Activated CD8-positive, alpha-beta memory T cell treated with anti-CD3 and anti-CD28 coated beads for 48 hours (primary cell): ENCODE data around the gene FAM210A.
"Not testable (repeated sequence)": the region's sequence is repeated elsewhere in the genome, so short reads cannot be mapped to it uniquely, and the experiment has no call there.

Experiments
- DNase-seq, 3 experiments: peaks; one replicate each; pipeline ENCODE4 v3.0.0-alpha.2; 2020; ENCODE audit warnings: low read depth in 2 of 3, low spot score in 2 of 3

FAM210A gene

DNA sequence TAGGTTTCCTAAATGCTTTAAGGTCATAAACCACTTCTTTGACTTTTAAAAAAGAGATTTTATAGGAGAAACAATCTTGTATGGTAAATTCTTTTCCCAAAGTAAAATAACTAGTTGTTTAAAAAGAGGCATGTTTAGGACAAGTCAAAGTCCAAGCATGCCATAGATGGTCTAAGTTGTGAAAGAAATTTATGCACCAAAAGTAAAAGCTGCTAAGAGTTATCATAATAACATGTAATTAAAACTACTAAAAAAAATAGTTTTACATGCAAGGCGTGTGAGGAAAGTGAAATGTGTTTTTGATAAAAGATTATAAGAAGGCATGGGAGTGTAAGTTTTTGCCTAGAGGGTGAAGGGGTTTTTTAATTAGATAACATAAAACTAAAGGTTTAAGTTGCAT, 22.5 kb downstream of the FAM210A start:
- no peak for DNase-seq

DNA sequence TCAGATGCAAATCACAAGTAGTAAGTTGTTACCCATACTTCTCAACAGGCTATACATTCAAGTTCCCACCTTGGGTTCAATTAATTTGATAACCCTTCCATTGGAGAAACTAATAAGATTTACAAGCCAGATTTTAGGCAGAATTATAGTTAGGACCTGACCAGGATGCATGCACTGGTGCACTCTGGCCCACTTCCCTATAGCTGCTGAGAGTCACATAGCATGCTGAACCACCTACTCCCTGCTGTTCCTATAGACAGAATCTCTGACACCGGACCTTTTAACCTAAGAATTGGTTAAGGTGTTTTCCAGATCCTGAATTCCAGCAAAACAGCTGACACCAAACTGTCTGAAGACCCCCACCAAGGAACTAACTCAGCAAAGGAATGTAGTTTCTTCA, 26.2 kb downstream of the FAM210A start:
- no peak for DNase-seq

DNA sequence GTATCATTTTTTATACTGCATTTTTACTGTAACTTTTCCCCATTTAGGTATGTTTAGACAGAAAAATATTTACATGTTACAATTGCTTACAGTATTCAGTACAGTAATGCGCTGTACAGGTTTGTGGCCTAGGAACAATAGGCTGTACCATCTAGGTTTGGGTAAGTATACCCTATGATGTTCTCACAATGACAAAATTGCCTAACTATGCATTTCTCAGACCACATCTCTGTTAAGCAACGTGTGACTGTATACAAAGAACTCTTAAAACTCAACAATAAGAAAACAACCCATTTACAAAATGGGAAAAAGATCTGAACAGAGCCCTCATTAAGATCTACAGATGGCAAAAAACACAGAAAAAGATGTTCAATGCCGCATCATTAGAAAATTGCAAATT, 29.4 kb downstream of the FAM210A start:
- no peak for DNase-seq

DNA sequence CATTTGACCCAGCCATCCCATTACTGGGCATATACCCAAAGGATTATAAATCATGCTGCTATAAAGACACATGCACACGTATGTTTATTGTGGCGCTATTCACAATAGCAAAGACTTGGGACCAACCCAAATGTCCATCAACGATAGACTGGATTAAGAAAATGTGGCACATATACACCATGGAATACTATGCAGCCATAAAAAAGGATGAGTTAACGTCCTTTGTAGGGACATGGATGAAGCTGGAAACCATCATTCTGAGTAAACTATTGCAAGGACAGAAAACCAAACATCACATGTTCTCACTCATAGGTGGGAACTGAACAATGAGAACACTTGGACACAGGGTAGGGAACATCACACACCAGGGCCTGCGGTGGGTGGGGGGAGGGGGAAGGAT, 31.0 kb downstream of the FAM210A start:
- DNase-seq, result not testable (repeated sequence)

DNA sequence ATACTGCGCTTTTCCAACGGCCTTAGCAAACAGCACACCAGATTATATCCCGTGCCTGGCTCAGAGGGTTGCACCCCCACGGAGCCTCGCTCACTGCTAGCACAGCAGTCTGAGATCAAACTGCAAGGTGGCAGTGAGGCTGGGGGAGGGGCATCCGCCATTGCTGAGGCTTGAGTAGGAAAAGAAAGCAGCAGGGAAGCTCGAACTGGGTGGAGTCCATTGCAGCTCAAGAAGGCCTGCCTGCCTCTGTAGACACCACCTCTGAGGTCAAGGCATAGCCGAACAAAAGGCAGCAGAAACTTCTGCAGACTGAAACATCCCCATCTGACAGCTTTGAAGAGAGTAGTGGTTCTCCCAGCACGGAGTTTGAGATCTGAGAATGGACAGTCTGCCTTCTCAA, 36.3 kb downstream of the FAM210A start:
- not testable (repeated sequence) for DNase-seq

DNA sequence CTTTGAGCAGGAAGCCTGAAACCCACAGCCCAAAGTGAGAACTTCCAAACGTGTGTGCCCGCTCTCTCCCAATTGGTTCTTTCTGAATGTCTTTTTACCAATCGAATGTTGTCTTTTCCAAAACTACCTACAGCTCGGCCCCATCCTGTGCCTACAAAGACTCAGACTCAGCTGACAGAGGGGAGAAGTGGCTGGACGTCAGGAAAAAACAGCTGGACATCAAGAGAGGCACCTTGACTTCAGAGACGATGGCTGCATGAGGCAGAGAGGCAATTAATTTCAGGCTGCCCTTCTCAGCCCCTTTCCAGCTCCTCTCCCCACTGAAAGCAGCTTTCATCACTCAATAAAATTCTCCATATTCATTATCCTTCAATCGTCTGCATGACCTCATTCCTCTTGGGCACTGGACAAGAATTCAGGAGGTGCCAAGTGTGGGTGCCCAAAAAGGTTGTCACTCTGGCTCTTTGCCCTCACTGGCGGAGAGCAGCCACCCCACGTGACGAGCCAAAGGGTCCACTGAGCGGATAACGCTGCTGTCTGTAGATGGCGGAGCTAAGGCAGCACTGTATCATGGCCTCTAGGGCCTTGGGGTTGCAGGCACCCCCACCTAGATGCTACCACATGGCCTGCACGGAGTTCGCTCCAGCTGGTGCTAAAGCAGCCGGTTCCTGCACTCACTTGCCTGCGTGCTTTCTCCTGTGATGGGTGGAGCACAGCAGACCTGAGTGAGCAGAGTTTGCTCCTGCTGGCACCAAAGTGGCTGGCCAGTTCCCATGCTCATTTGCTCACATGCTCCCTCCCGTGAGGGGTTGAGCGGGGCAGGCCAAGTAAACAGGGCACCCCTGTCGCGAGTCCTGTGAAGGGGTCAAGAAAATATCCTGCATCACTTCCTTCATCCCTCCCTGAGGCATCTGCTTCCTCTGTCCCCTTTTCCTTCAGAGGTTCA, 37.9 kb downstream of the FAM210A start:
- DNase-seq, result no peak

DNA sequence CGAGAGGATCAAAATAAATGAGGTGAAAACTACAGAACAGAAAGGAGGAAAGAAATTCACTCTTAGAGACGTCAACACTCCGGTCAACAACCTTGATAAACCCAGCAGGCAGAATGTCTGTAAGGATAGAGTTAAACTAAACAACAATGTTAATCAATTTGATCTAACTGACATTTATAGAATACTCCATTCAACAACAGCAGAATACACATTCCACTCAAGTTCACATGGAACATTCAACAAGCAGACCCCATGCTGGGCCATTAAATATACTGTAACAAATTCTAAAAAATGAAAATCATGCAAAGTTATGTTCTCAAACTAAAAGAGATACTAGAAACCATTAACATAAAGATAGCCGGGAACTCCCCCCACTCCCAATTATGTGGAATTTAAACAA, 41.8 kb downstream of the FAM210A start:
- no peak for DNase-seq

DNA sequence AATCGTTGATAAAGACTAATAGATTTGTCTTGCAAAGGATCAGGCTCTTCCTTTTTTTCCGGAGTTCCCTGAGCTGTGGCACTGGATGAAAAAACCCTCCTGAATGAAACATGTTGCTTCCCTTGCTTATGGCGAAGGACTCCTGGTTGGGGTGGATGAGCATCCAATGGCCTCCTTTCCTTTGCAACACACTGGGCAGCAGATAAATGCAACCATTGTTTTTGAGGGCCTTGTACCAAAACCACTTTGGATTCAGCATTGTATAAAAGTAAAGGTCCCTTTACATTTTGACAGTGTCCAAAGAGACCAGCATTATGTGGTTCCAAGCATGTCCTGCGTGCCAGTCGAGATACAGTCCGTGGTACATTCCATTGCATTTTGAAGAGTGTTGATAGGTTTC, 44.7 kb downstream of the FAM210A start:
- no peak for DNase-seq

DNA sequence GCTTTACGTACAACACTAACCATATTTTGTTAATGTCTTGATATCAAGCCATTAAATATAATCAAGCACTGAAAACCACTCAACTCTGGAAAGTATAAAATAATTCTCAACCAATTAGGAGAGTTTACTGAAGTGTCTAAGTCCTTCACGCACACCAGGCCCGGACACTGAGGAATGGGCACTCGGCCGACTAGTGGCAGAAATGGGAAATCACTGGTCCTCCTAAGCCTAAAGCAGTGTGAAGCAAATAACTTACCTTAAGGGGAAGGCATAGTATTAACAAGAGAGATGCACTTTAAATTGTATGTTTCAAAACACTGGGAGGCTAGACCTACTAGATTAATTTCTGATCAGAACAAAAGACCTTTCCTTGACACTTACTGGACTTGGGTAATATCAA, 45.7 kb downstream of the FAM210A start:
- no peak for DNase-seq

DNA sequence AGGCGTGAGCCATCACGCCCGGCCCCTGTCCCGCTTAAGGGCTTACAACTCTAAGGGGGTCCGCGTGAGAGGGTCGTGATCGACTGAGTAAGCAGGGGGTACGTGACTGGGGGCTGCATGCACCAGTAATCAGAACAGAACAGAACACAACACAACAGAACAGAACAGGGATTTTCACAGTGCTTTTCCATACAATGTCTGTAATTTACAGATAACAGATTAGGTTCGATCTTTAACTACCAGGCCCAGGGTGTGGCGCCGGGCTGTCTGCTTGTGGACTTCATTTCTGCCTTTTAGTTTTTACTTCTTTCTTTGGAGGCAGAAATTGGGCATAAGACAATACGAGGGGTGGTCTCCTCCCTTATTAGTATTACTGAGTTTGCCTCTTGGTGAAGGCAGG, 49.0 kb downstream of the FAM210A start:
- DNase-seq, result not testable (repeated sequence)

DNA sequence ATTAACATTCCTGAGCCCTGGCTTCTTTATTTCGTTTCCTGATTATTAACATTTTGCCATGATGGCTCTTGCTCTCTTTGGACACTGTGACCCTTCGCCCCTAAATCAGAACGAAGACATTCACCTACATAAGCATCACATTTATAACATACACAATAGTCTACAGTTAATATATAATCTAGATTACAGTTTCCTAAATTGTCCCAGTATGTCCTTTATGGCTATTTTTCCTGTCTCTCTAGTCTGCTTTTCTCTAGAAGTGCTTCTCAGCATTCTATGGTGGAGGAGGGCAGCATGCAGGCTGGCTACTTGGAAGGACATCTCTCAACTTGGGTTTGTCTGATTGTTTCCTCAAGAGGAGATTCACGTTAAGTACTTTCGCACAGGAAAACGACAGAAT, 49.9 kb downstream of the FAM210A start:
- DNase-seq, result no peak

DNA sequence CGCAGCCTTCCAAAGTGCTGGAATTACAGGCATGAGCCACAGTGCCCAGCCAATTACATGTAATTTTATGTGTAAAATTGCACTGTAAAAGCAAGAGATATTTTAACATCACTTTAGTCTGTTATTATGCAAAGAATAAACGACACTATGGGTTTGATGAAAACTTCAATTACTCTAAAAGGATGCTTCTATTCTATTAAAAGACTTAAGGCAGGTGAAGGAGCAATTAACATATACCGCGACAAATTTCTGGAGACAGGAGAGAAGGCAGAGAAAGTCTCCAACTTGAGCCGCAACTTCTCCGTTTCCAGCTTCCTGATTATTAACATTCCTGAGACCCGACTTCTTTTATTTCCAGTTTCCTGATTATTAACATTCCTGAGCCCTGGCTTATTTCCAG, 53.7 kb downstream of the FAM210A start:
- DNase-seq, result no peak

DNA sequence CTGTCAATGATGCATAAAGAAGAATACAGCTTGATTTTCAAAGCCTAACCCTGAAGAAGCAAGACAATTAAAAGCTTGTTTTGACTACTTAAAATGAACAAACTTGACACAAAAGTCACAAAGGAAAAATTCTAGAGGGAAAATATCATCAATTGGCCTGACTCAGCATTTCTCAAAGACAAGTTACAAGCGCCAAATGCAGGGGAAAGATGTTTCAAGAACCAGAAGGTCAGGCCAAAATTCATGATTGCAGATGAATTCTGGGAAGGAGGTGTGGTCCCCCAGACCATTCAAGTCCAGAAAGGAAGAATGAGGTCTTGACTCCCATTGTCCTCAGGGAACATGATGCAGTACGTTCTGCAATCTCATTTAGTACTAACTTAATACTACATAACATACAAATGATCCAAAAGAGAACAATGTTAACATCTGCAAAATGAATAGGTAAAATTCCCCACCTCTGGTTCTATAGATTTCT, 64.5 kb downstream of the FAM210A start:
- no peak for DNase-seq

DNA sequence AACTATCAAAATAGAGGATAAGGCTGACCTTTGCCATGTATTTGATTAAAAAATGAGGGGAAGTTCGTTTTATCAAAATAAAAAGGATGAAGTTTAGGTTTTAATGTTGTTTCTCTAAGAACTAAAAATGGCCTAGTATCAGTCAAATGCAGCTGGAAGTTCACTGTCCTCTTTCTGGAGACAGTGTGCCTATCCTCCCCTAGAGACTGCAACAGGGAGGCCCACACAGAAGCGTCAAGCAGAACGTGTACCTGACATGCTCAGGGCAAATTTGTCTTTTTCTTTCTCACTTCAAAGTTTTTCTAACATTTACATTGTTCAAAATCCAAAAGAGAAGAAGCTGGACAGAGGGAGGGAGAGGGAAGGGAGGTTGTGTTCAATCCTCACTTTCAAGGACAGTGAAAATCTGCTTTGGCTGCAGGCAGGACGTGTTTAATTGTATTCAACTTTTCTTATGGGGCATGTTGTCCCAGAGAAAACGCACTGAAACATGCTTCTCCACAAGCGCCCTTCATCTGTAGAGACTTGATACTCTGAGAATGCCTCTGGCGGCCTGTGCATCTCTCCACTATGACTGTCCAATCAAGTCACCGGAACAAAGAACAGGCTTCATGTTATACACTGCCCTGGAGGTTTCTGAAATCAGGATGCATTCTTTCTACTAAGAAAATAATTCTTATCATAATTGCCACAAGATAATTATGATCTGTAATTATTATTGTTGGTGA, 65.1 kb downstream of the FAM210A start:
- no peak for DNase-seq

DNA sequence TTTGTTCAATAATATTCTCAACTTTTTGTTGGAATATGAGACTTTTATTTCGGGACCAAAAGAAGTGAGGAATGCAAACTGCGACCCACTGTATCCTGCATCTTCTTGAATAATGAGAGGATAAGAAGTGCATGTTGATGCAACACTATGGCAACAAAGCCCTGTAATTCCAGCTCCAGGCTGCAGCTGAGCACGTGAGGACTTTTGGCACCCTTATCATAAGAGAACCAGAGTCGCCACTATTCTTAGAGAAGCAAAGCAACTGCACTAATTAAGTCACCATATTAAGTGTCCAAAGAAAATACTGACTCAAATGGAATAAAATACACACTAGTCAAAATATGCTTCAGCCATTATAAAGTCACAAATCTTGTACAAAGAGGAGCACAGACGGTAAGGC, 65.8 kb downstream of the FAM210A start:
- DNase-seq, result no peak

DNA sequence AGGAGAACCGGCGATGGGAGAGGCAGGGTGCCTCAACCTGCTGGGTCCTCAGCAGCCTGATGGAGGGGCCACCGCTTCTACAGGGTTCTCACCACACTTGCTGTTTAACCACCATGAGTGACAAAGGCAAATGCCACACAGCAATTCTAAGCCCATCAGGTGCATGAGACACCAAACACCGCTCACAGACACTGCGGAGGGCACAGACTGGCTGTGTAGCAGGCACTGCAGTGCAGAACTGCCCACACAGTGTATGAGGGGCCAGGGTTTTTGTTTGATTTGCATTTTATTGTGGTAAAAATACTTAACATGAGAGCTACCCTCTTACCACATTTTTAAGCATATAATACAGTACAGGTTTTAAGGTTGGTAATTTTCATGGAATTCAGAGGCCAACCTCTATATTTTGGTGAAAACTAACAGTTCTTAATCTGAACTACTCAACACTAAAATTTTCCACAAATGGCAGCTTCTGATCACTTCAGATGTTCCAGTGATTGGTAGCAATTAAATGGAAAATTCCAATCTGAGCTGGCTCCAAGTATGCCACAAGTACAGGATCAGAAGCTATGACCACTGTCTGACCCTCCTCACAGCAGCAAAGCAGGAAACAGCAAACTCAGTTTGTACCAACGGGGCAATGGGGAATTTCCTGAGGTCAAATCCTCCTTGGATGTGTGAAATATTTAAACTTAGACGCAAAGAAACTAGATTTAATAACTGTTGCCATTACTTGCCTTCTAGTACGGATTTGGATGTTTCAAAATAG, 67.7 kb downstream of the FAM210A start:
- DNase-seq, result no peak

DNA sequence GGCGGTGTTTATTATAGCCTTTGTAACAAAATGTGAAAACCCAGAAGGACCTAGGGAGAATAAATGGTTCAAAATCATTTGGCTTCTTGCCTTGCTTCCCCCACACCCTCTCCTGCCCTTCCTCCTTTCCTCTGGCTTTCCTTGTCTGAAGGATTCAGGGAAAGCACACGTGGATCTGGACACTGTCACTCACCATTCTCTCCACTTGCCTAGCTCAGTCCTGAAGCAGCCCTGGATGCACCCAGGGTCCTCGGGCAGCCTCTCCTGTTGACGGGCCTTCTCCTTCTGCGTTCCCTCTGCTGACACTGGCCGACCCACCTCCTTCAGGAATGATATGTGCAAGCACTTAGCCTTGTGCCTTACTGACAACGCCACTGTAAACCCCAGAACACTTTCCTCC, 68.4 kb downstream of the FAM210A start:
- DNase-seq, result no peak

DNA sequence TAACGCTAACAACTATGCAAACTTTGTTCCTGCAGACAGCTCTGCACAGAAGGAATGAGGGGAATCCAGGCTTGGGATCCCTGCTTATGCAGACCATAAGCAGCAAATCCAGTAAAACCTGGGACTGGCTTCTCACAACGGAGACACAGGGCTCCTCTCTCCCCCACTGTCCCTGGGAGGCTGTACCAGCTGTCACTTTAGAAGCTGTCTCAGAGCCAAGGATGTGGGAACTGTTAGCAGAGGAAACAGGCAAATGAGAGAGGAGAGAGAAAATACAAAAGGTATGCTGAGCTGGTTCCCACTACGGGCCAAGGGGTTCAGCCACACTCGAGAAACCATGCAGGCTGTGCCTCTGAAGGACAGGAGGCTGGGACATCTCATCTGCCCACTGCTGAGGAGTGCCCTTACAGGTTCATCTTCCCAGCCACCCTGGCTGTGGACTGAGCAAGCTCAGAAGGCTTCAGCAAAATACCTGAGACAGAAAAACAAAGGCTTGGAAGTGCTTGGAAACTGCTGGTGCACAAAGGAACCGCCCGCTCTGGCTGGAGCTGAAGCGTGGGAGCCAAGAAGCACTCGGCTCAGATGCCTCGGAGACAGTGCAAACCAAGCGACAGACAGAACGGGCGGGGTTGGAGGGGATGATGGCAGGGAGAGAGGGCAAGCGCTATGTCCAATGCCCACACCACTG, 72.5 kb downstream of the FAM210A start:
- DNase-seq, result no peak

DNA sequence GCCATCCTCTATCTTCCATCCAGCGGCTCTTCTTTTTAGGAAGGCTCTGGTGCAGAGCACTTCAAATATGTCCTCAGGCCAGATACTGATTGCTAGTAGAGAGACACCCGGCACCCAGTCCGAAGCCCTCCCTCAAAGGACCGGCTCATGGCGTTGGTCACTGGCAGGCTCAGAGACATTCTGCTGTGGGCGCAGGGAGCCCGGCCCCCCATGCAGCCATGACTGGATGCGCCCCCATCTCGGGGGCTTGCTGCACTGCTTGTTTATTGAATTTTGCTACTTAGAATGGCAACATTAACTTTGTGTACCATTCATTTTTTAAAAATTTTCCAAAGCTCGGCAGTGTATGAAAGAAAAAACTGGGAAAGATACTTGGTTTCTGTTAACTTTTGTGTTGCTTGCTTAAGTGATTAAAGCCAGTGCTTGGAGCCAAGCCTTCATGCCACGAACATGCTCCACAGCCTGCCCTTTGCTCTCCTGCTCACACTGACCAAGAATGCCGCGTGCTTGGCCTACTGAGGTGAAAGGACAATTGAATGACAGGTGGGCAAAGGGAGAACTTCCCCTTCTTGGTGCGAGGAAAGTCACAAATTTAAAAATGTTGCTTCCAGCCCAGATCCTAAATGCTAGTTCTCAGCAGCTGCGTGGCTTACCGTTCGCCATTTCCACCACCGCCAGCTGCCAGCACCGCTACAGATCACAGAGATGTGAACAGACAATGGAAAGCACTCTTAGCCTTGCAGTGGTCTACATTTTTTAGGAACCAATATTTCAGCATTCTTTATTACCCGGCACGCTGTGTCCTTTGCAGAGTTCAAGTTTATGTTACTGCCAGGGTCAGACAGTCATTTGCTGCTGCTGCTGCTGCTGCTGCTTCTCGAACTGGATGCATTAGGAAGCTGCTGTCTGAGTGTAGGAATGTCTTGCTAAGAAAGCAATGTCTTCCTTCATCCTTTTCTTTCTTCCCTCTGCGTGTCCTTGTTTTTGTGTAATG, 76.7 kb downstream of the FAM210A start:
- no peak for DNase-seq

DNA sequence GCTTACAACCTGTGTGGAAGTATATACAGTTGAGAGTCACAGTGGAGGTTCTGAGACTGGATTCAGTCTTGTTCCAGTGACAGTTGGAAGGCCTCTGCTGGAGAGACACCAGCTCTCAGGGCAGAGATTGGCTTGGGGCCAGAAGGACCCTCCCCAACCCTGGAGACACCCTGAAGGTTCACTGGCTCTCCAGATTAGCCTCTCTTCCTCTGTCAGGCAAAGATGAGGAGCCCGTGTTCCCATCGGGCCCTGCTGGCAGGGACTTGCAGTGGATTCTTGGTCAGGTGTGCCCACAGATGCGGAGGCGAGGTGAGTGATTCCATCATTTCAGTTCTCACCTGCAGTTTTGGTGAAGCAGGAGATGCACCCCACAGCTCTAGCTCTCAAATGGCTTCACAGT, 78.6 kb downstream of the FAM210A start:
- no peak for DNase-seq
